DMS79 (cell line): ENCODE data around the gene NDFIP1.
"Not testable (repeated sequence)": the region's sequence is repeated elsewhere in the genome, so short reads cannot be mapped to it uniquely, and the experiment has no call there.

Experiments
- DNase-seq: peaks from one replicate; lab custom pipeline; 2025; lab: John Stamatoyannopoulos, UW

The NDFIP1 gene

GRCh38 chr5:142108432-142109330, at the start of gene NDFIP1:
Gene NDFIP1, plus strand, starts transcription at chr5:142108779. Its CDS starts 196 bp downstream, at chr5:142108975.
- no peak for DNase-seq

- DNase-seq = no peak
These were observed 49.2 kb upstream of the NDFIP1 start for GRCh38 chr5:142059304-142059940.

GRCh38 chr5:142063376-142063775, 45.2 kb upstream of the NDFIP1 start:
- no peak for DNase-seq

- peak; percentile 86 for DNase-seq
These were observed 44.7 kb upstream of the NDFIP1 start for GRCh38 chr5:142063878-142064331.

GRCh38 chr5:142065273-142065672, 43.3 kb upstream of the NDFIP1 start:
- DNase-seq = peak; percentile 48

- no peak for DNase-seq
These were observed 38.8 kb upstream of the NDFIP1 start for GRCh38 chr5:142069606-142070399.

- no peak for DNase-seq
These were observed 37.8 kb upstream of the NDFIP1 start for GRCh38 chr5:142070734-142071133.

GRCh38 chr5:142072488-142072887, 36.1 kb upstream of the NDFIP1 start:
- no peak for DNase-seq

- no peak for DNase-seq
These were observed 35.1 kb upstream of the NDFIP1 start for GRCh38 chr5:142073362-142073988.

- no peak for DNase-seq
These were observed 34.6 kb upstream of the NDFIP1 start for GRCh38 chr5:142074006-142074405.

GRCh38 chr5:142078221-142078620, 30.4 kb upstream of the NDFIP1 start:
- peak; percentile 93 for DNase-seq

GRCh38 chr5:142078706-142079105, 29.9 kb upstream of the NDFIP1 start:
- DNase-seq = no peak

- DNase-seq = peak; percentile 67
These were observed 29.3 kb upstream of the NDFIP1 start for GRCh38 chr5:142079306-142079721.

GRCh38 chr5:142080248-142080647, 28.3 kb upstream of the NDFIP1 start:
- DNase-seq = peak; percentile 82

- DNase-seq = no peak
These were observed 26.3 kb upstream of the NDFIP1 start for GRCh38 chr5:142082182-142082781.

- no peak for DNase-seq
These were observed 22.4 kb upstream of the NDFIP1 start for GRCh38 chr5:142086229-142086628.

GRCh38 chr5:142086679-142087078, 21.9 kb upstream of the NDFIP1 start:
- no peak for DNase-seq

GRCh38 chr5:142087920-142088679, 20.5 kb upstream of the NDFIP1 start:
- no peak for DNase-seq

- not testable (repeated sequence) for DNase-seq
These were observed 19.6 kb upstream of the NDFIP1 start for GRCh38 chr5:142088855-142089479.

GRCh38 chr5:142091012-142091411, 17.6 kb upstream of the NDFIP1 start:
- DNase-seq = no peak
